HG03457 (cell line): ENCODE data around the gene MRGPRF.
"Not testable (repeated sequence)": the region's sequence is repeated elsewhere in the genome, so short reads cannot be mapped to it uniquely, and the experiment has no call there.

Experiments
- ATAC-seq: cut with Tn5 transposase; IDR thresholded peaks from one replicate; pipeline ENCODE4 v1.9.1; 2021; ENCODE audit warnings: moderate number of reproducible peaks; ENCODE audit not compliant: unreplicated experiment

MRGPRF gene

DNA sequence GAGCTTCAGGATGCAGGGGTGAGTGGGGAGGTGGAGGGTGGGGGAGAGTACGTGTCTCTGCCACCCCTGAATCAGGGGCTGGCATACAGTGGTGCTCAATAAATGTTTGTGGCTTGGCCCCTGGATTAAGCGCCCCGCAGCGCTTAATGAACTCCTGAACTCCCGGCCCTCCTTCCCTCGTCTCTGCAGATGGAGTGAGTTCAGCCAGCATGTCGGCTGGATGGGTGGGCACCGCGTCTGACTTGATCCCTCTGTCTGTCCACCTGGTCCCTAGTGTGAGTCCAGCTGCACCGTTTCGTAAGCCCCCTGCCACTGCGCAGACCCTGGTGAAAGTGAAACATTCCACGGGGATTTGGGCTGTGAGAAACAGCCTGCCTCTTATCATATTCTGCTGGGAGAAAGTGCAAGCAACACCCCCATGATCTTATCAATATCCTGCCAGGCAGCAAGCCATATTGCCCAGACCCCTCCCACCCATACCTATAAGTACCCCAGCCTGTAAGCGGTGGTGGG, 20.2 kb downstream of the MRGPRF start:
- ATAC-seq = no peak

DNA sequence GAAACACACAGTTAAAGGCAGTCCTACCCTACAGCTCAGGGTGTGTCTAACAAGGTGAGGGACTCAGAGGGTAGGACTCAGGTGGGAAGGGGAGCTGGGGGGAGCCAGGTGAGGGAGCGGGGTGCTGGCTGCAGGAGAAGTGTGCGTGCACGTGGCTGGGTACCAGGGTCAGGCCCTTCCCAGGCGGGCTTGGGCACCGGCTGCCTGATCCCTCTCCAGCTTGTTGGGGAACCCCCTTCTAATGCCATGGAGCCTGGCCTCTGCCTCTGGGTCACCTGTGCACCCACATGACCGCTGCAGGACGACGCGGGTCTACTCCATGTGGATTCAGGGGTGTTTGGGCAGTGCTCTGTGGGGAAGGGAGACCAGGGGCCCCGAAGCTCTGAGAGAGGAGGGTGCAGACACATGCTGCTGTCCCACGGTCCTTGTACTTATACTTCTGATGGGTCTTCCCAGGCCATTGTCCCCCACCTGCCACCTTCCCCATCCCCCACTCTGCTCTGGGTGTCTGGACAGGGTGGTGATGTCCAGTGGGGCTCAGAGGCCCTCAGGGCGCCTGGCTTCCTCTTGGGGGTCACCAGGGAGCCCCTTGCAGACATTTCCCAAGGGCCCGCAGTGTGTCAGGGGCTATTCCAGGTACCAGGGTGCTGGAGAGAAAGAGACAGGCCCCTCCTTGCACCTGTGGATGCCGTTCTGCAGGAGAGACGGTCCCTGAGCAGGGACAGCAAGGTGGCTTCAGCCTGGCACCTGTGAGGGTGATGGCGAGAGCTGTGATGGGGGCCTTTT, 21.9 kb downstream of the MRGPRF start:
- ATAC-seq = no peak

- no peak for ATAC-seq
These were observed 23.0 kb downstream of the MRGPRF start for GRCh38 chr11:68989936-68990606.

GRCh38 chr11:68988491-68988890, 24.6 kb downstream of the MRGPRF start:
- no peak for ATAC-seq

DNA sequence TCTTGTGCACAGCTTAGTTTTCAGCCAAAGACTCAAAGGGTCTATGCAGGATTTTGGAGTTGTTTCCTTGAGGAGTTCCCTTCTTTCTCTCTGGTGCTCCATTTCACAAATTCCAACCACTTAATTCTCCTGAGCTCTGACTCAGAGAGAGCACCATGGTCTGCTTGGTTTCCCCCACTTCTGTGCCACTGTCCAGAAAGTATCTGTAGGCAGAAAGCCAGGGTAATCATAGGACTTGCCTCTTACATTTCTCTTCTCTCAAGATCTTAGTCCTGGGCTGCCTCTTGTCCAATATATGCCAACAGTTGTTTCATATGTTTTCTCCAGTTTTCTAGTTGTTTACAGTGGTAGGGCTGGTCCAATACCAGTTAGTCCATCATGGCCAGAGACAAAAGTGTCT, 25.8 kb downstream of the MRGPRF start:
- ATAC-seq = no peak

DNA sequence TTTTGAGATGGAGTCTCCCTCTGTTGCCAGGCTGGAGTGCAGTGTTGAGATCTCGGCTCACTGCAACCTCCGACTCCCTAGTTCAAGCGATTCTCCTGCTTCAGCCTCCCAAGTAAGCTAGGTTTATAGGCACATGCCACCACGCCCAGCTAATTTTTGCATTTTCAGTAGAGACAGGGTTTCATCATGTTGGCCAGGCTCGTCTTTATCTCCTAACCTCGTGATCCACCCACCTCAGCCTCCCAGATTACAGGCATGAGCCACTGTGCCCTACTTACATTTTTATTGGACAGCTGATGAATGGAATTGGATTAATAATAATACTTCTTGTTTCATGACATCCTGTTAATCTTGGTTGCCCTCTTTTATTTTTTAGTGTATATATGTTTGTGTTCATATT, 29.2 kb downstream of the MRGPRF start:
- ATAC-seq = no peak

DNA sequence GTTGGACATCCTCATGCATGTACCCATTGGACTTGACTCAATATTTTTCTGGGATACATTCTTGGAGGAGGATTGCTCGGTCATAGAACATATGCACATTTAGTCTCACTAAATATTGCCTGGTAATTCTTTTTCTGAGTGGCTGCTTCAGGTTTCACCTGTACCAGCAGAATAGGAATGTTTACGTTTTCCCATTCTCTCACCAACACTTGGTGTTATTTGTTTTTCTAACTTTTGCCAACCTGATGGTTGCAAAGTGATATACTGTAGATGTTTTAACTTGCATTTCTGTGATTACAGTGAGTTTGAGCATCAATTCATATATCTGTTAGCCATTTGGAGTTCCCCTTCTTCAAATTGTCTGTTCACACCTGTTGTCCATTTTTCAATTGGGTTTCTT, 30.9 kb downstream of the MRGPRF start:
- no peak for ATAC-seq

- ATAC-seq = no peak
These were observed 32.3 kb downstream of the MRGPRF start, which contains the start of gene MRGPRD for GRCh38 chr11:68980776-68981065. Gene MRGPRD, minus strand, starts transcription at chr11:68980986. Its CDS starts 0 bp downstream, at chr11:68980986.

DNA sequence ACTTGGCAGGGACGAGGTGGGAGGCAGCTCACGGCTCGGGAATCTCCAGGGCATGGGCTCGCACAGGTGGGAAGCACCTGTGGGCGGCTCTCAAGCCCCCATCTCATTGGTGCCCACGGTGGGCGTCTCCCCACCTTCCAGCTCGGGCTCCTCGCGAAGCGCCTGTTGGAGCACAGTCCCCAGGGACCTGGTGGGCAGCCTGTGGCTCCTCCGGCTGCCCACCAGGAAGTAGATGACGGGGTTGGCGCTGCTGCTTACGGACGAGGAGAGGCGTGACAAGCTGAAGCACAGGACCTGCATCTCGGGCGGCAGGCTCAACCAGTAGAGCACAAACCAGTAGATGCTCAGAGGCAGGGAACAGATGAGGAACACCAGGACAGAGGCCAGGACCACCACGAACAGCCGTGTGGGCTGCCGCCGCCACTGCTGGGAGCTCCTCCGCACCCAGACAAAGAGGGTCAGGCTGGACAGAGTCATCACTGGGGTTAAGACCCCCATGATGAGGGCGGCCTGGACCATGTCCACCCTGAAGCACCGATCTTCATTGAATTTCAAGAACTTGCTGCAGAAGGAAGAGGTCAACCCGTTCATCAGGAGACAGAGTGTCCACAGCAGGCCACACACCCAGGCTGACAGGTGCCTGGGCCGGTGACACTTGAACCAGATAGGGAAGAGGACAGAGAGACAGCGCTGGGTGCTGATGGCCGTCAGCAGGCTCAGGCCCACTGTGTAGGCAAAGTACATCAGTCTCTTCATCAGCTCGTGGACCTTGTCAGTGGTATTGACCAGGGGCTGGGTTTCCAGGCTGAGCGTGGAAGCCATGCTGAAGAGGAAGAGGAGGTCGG, 32.9 kb downstream of the MRGPRF start:
- no peak for ATAC-seq

GRCh38 chr11:68978931-68979594, 34.0 kb downstream of the MRGPRF start:
- ATAC-seq = no peak

- no peak for ATAC-seq
These were observed 34.5 kb downstream of the MRGPRF start for GRCh38 chr11:68978626-68978930.

DNA sequence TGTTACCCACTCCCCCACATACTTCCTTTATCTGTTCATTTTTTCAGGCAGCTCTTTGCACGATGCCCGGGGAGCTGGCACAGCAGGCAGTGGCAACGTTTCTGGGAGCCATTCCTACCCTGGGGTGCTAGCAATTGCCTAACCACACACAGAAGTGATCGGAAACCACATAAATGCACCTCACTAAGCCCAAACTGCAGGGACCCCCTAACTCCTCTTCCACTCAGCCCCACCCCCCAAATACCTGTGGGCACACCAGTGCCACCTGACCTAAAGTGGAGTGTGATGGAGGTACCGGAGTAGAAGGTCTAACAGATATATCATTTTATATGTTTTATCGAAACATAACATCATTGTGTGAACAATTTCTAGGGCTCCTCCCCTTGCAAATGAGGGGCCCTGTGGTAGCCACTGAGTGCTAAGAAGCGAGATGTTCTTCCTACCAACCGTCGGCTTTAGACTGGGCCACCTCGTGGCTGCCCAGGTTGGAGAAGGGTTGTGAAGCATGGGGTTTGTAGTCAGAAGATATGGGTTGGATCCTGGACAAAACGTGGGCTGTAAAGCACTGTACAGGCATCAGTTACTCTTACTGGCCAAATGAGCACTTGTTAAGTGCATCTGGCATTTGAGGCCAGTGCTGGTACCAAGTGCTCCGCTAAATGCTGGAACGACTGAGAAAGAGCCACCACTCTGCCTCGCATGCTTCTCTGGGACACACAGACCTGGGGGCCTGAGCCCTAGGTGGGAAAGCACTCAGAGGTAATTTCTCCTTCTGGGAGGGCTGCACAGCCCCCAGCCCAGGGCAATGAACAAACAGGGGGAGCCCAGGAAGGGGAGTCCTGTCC, 35.0 kb downstream of the MRGPRF start:
- no peak for ATAC-seq

DNA sequence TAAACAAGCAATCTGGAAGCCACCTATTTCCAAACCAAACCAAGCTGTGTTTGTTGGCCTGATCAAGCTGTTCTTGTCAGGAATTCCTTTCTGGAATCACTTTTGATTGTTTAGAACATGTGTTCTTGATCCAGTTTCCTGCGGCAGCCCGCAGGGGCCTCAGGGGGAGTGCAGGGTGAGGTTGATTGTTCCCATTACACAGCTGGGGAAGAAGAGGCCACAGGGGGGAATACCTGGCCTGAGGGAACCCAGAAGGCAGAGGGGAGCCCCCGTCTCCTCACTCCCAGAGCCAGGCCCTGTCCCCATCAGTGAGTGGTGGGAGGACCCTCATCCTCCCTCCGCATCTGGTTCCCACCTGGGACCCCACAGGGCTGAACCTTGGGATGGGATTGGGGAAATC, 36.5 kb downstream of the MRGPRF start:
- no peak for ATAC-seq

GRCh38 chr11:68976095-68976494, 37.0 kb downstream of the MRGPRF start:
- ATAC-seq = no peak

GRCh38 chr11:68974421-68975194, 38.4 kb downstream of the MRGPRF start:
- ATAC-seq = no peak

DNA sequence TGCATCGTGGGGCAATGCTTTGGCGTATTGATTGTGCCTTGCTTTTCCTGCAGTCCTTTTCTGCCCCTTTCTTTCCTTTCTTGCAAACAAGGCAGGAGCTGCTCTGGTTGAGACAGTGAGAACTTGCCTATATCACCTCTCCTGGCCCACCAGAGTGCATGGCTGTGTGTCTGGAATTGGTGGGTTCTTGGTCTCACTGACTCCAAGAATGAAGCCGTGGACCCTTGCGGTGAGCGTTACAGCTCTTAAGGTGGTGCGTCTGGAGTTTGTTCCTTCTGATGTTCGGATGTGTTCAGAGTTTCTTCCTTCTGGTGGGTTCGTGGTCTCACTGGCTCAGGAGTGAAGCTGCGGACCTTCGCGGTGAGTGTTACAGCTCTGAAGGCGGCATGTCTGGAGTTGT, 39.3 kb downstream of the MRGPRF start:
- ATAC-seq = not testable (repeated sequence)

GRCh38 chr11:68973219-68973618, 39.8 kb downstream of the MRGPRF start:
- no peak for ATAC-seq

DNA sequence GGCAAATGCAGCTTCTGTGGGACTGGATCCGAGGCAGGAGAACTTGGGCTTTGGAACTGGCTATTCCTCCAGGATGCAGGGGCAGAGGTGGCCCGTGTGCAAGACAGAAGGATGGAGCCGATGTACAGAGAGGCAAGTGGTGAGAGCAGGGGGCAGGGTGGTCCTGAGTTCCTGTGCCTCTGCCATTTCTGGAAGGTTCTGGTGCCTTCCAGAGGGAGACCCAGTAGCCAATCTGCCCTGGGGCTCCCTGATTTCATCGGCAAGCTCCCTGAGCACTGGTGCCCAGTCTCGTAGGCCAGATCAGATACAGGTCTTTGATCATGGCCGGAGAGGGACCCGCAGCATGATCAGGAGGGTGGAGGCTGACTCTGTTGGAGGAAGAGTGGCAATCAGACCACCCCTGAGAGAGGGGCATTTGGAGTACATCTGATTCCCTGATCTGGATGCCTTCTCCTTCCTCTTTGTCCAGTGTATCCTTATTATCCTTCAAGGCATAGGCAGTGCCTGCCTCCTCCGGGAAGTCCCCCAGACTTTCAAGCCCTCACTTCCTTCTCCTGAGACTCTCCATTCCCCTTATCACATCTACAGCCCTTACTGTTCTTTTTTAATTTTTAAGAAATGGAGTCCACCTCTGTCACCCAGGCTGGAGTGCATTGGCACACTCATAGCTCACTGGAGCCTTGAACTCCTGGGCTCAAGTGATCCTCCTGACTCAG, 42.0 kb downstream of the MRGPRF start:
- ATAC-seq = no peak

DNA sequence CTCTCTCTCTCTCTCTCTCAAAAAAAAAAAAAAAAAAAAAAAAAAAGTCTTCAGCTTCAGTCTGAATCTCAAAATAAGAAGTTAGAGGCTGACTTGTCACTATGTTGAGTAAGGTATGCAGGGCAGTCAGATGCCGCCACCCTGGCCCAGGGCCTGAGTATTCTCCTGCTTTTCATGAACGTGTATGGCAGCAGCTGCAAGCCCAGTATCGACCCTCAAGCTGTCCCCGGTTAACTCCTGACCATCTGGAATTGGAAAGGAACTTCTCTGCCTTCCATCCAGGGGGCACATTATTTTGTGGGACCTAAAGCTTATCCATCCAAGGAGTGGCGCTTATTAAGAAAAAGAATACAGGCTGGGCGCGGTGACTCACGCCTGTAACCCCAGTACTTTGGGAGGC, 43.7 kb downstream of the MRGPRF start:
- ATAC-seq = no peak
